ENCODE results near the gene C12orf56. TPM values are rescaled to one million over a fixed set of nuclear protein-coding genes. Genes with fewer than 3 reads are reported as not detected.

Gene C12orf56
- total and polyA plus RNA-seq, 9 of the 15 experiments (the other 6 are each of a cell fraction or from before 2014, with no cell fraction given): 0.40 to 4.8 (median 1.2) TPM

GRCh38 chr12:64404470-64405256 lies 14.1 kb upstream of the C12orf56 start (continued):
- no peak for TF ChIP-seq CTCFL (IDR thresholded peaks at IDR 0.05; ENCODE audit: borderline replicate concordance, insufficient read depth, low read depth, low read length, poor library complexity, severe bottlenecking)
- peak; percentile 16; the same call in 1 of the 2 replicates for TF ChIP-seq ZBTB33 (CRISPR knock-in tag; IDR thresholded peaks at IDR 0.05)
- no peak for TF ChIP-seq KLF1 (tag; IDR thresholded peaks at IDR 0.05)
- TF ChIP-seq EZH2 (IDR thresholded peaks at IDR 0.05; ENCODE audit: borderline replicate concordance, low read depth, low read length): no peak
- TF ChIP-seq CHD1 (IDR thresholded peaks at IDR 0.05; ENCODE audit: low read length): peak; percentile 96
- no peak for TF ChIP-seq HDAC3 (IDR thresholded peaks at IDR 0.05; ENCODE audit: borderline replicate concordance, partially characterized antibody)
- TF ChIP-seq ZNF354B (CRISPR knock-in tag; IDR thresholded peaks at IDR 0.05): no peak
- peak; percentile 56 for TF ChIP-seq C11orf30 (IDR thresholded peaks at IDR 0.05; ENCODE audit: low read depth)
- no peak for TF ChIP-seq ZC3H4 (CRISPR knock-in tag; IDR thresholded peaks at IDR 0.05; ENCODE audit: borderline replicate concordance)
- peak; percentile 35; the same call in 1 of the 2 replicates for TF ChIP-seq ZNF764 (CRISPR knock-in tag; IDR thresholded peaks at IDR 0.05; ENCODE audit: low read depth)
- no peak for TF ChIP-seq CREB1 (IDR thresholded peaks at IDR 0.05)
- TF ChIP-seq CREB1 (CRISPR knock-in tag; IDR thresholded peaks at IDR 0.05): no peak; the same call in none of the 2 replicates
- no peak for TF ChIP-seq TCFL5 (CRISPR knock-in tag; conservative IDR thresholded peaks at IDR 0.05)
- no peak for TF ChIP-seq RBBP5 (IDR thresholded peaks at IDR 0.05; ENCODE audit: borderline replicate concordance, insufficient read depth, low read length, poor library complexity, severe bottlenecking)
- no peak; a peak in 1 of 4 replicates for TF ChIP-seq ZMIZ1 (IDR thresholded peaks at IDR 0.05; ENCODE audit: low read depth in 2 of 2, low read length in 2 of 2)
- TF ChIP-seq CHAMP1 (IDR thresholded peaks at IDR 0.05): no peak
- TF ChIP-seq ZSCAN29 (IDR thresholded peaks at IDR 0.05): no peak

Data from K562 (cell line).